ENCODE data around the gene IDH3A. TPM values are rescaled to one million over a fixed set of nuclear protein-coding genes. Genes with fewer than 3 reads are reported as not detected.
A peak's percentile ranks its signal among the peaks of the same experiment; 100 is the strongest.

The IDH3A gene
- total RNA-seq, 2 donors from 2014 or later: 34.2 to 43.2 TPM

DNA sequence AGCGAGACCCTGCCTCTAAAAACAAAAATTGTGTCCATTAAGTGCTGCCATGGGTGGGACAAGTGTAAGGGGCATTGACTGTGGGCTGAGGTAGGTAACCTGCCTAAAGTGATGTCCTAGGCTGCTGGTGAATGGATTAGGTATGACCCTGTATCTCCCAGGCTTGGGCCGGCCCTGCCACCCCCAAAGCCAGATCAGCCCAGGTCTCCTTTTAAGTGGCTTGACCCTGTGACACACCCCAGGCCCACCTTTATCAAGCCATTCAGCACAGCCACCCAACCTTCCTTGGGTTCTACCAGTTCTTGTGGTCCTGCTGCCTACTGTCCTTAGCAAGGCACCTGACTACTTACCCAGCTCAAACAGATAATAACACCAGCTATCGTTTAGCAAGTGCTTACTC, 36.6 kb upstream of the IDH3A start:
- Histone ChIP-seq H3K4me1 (ENCODE audit: control insufficient read depth, insufficient read depth, low read length) (no peaks in the 10 kb centered on the region), H3K9ac (ENCODE audit: extremely low read depth, low read length, poor library complexity, severe bottlenecking) (no peak overlapping the region), H3K27ac (ENCODE audit: low read depth, low read length) (no peak overlapping the region), H3K4me3 (ENCODE audit: low read length) (no peak overlapping the region), H3K9me3 (ENCODE audit: control insufficient read depth, low read length) (no peaks in the 10 kb centered on the region), H3K27me3 (ENCODE audit: control insufficient read depth, insufficient read depth, low read length, poor library complexity, severe bottlenecking) (no peaks in the 10 kb centered on the region), H3K36me3 (ENCODE audit: control insufficient read depth, insufficient read depth, low read length) (no peaks in the 10 kb centered on the region)
- Mint-ChIP-seq H3K4me3 (no peak overlapping the region), H3K4me1 (peaks cover 2% of the 10 kb centered on the region), H3K9me3 (no peaks in the 10 kb centered on the region), H3K27me3 (ENCODE audit: insufficient read depth) (no peaks in the 10 kb centered on the region), H3K36me3 (ENCODE audit: low read depth) (peaks cover 5% of the 10 kb centered on the region), H3K27ac (no peak overlapping the region)
- TF ChIP-seq, protein P1, sequence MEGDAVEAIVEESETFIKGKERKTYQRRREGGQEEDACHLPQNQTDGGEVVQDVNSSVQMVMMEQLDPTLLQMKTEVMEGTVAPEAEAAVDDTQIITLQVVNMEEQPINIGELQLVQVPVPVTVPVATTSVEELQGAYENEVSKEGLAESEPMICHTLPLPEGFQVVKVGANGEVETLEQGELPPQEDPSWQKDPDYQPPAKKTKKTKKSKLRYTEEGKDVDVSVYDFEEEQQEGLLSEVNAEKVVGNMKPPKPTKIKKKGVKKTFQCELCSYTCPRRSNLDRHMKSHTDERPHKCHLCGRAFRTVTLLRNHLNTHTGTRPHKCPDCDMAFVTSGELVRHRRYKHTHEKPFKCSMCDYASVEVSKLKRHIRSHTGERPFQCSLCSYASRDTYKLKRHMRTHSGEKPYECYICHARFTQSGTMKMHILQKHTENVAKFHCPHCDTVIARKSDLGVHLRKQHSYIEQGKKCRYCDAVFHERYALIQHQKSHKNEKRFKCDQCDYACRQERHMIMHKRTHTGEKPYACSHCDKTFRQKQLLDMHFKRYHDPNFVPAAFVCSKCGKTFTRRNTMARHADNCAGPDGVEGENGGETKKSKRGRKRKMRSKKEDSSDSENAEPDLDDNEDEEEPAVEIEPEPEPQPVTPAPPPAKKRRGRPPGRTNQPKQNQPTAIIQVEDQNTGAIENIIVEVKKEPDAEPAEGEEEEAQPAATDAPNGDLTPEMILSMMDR (conservative IDR thresholded peaks at IDR 0.05): no peak
- no peak for DNase-seq
- WGBS, 2 experiments (ENCODE audit: insufficient coverage in 1 of 2, insufficient read length in 1 of 2): 80 to 82% methylated on average over 3 of the region's 3 CpGs

DNA sequence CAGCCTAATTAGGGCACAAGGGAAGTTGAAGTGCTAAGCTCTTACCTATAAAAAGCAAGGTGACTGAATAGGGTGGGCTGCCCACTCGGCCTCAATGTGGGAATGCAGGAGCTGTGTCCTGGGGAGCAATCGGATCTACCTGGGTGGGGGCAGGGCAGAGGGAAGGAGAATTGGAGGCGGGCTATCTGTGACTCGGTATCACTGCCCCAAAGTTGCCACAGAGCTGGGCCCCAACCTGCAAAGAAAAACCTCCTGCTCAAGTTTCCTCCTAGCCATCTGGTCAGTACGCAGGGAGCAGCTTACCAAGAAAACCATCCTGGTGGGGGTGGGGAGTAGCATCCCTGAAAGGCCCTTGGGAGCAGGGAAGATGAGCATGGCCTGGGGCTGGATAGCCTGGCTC, 28.6 kb upstream of the IDH3A start:
- H3K4me3 ChIP-seq (ENCODE audit: low read length): no peak overlapping the region
- H3K27ac ChIP-seq (ENCODE audit: low read depth, low read length): no peak overlapping the region
- no peaks in the 10 kb centered on the region for H3K9me3 Mint-ChIP-seq
- no peaks in the 10 kb centered on the region for H3K9me3 ChIP-seq (ENCODE audit: control insufficient read depth, low read length)
- no peaks in the 10 kb centered on the region for H3K4me1 ChIP-seq (ENCODE audit: control insufficient read depth, insufficient read depth, low read length)
- H3K36me3 ChIP-seq (ENCODE audit: control insufficient read depth, insufficient read depth, low read length): no peaks in the 10 kb centered on the region
- TF ChIP-seq, protein P1 (conservative IDR thresholded peaks at IDR 0.05): no peak
- H3K27me3 Mint-ChIP-seq (ENCODE audit: insufficient read depth): no peaks in the 10 kb centered on the region
- no peaks in the 10 kb centered on the region for H3K27me3 ChIP-seq (ENCODE audit: control insufficient read depth, insufficient read depth, low read length, poor library complexity, severe bottlenecking)
- WGBS, 2 experiments (ENCODE audit: insufficient coverage in 1 of 2, insufficient read length in 1 of 2): 73 to 80% methylated on average over 1 to 5 of the region's 5 CpGs
- peaks cover 7% of the 10 kb centered on the region for H3K4me1 Mint-ChIP-seq
- peak overlapping the region; percentile 52 for H3K27ac Mint-ChIP-seq
- H3K36me3 Mint-ChIP-seq (ENCODE audit: low read depth): peaks cover 8% of the 10 kb centered on the region
- no peak overlapping the region for H3K9ac ChIP-seq (ENCODE audit: extremely low read depth, low read length, poor library complexity, severe bottlenecking)
- no peak overlapping the region for H3K4me3 Mint-ChIP-seq
- no peak for DNase-seq

DNA sequence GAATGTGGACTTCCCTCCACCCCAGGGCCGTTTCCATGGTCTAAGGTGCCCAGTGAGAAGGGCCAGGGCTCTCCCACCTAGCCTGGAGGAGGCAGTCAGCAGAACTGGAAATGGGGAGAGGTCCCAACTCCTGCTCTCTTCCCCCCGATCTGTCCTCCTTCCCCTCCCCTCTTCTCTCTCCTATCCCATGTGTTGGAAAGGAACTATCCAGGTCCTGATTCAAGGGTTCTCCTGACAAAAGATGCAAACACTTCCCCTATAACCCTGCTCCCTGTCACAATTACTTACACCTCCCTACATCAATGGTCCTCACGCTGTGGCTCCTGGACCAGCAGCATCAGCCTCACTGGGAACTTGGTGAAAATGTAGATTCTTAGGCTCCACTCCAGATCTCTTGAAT, 23.9 kb upstream of the IDH3A start:
- H3K4me3 ChIP-seq (ENCODE audit: low read length): no peak overlapping the region
- WGBS, 2 experiments (ENCODE audit: insufficient coverage in 1 of 2, insufficient read length in 1 of 2): 89 to 100% methylated on average over 1 to 3 of the region's 3 CpGs
- Mint-ChIP-seq H3K9me3 (no peaks in the 10 kb centered on the region), H3K4me1 (peaks cover 20% of the 10 kb centered on the region), H3K36me3 (ENCODE audit: low read depth) (peaks cover 7% of the 10 kb centered on the region), H3K27ac (no peak overlapping the region), H3K27me3 (ENCODE audit: insufficient read depth) (no peaks in the 10 kb centered on the region), H3K4me3 (no peak overlapping the region)
- no peak overlapping the region for H3K9ac ChIP-seq (ENCODE audit: extremely low read depth, low read length, poor library complexity, severe bottlenecking)
- no peaks in the 10 kb centered on the region for H3K4me1 ChIP-seq (ENCODE audit: control insufficient read depth, insufficient read depth, low read length)
- no peaks in the 10 kb centered on the region for H3K36me3 ChIP-seq (ENCODE audit: control insufficient read depth, insufficient read depth, low read length)
- DNase-seq: no peak
- H3K27me3 ChIP-seq (ENCODE audit: control insufficient read depth, insufficient read depth, low read length, poor library complexity, severe bottlenecking): no peaks in the 10 kb centered on the region
- no peak overlapping the region for H3K27ac ChIP-seq (ENCODE audit: low read depth, low read length)
- no peaks in the 10 kb centered on the region for H3K9me3 ChIP-seq (ENCODE audit: control insufficient read depth, low read length)
- TF ChIP-seq, protein P1 (conservative IDR thresholded peaks at IDR 0.05): no peak
